Common myeloid progenitor, CD34-positive (primary cell): ENCODE data around the gene RAB3A.

Experiments used
- CTCF ChIA-PET: fragments of 350-600 bp; sonication (Branson Sonifier 250); formaldehyde crosslinking; loops from one replicate; lab custom pipeline; 2021; ENCODE audit warnings: antibody characterized with exemption; lab: Charles Lee
- POLR2A ChIA-PET: fragments of 350-600 bp; sonication (Branson Sonifier 250); formaldehyde crosslinking; loops from one replicate; lab custom pipeline; 2021; ENCODE audit warnings: antibody characterized with exemption; lab: Charles Lee
- DNase-seq, 3 donors: peaks; one replicate each; pipeline versions ENCODE4 v3.0.0 to v3.0.0-alpha.2; 2013
- H3K27ac ChIP-seq, 2 experiments: 1 replicate in 1 of 2; 2 replicates in 1 of 2; pipeline ENCODE4 v1.7.0; 2013; ENCODE audit warnings: inconsistent platforms in 2 of 2, low read length in 2 of 2, mild to moderate bottlenecking in 2 of 2, low read depth in 1 of 2, moderate library complexity in 1 of 2; ENCODE audit not compliant: severe bottlenecking in 2 of 2, insufficient read depth in 1 of 2, poor library complexity in 1 of 2
- H3K27me3 ChIP-seq, 5 experiments: replicated peaks in 2 of 5; 1 replicate in 3 of 5; 2 replicates in 2 of 5; pipeline versions ENCODE4 v1.6.1 to v1.7.0; 2013; ENCODE audit warnings: low read length in 4 of 5, mild to moderate bottlenecking in 2 of 5, moderate library complexity in 2 of 5, inconsistent platforms in 1 of 5; ENCODE audit not compliant: insufficient read depth in 5 of 5, control insufficient read depth in 4 of 5
- H3K36me3 ChIP-seq, 4 experiments: 1 replicate in 2 of 4; 2 replicates in 2 of 4; pipeline versions ENCODE4 v1.6.1 to v1.7.0; 2013; ENCODE audit warnings: low read length in 3 of 4, control low read depth in 1 of 4, mild to moderate bottlenecking in 1 of 4; ENCODE audit not compliant: control insufficient read depth in 4 of 4, insufficient read depth in 4 of 4
- H3K4me1 ChIP-seq, 4 experiments: 1 replicate in 3 of 4; 2 replicates in 1 of 4; pipeline versions ENCODE4 v1.6.1 to v1.7.1; 2013; ENCODE audit warnings: low read length in 3 of 4, mild to moderate bottlenecking in 3 of 4, control low read depth in 1 of 4, inconsistent platforms in 1 of 4, moderate library complexity in 1 of 4; ENCODE audit not compliant: control insufficient read depth in 4 of 4, insufficient read depth in 4 of 4; ENCODE audit errors: control extremely low read depth in 1 of 4
- H3K4me3 ChIP-seq, 7 experiments: 1 replicate in 4 of 7; 2 replicates in 3 of 7; pipeline versions ENCODE4 v1.5.1 to v1.7.0; 2013; ENCODE audit warnings: mild to moderate bottlenecking in 7 of 7, low read length in 6 of 7, moderate library complexity in 6 of 7, inconsistent platforms in 2 of 7, low read depth in 2 of 7, control low read depth in 1 of 7; ENCODE audit not compliant: insufficient read depth in 4 of 7, control insufficient read depth in 1 of 7; ENCODE audit errors: extremely low read depth in 1 of 7
- H3K9me3 ChIP-seq, 5 experiments: 1 replicate in 4 of 5; 2 replicates in 1 of 5; pipeline versions ENCODE4 v1.6.1 to v1.7.1; 2013; ENCODE audit warnings: low read length in 4 of 5, mild to moderate bottlenecking in 2 of 5, inconsistent platforms in 1 of 5, low read depth in 1 of 5, moderate library complexity in 1 of 5; ENCODE audit not compliant: control insufficient read depth in 4 of 5, insufficient read depth in 2 of 5; ENCODE audit errors: control extremely low read depth in 1 of 5
- WGBS: methylation state at CpG from one replicate; pipeline ENCODE4 v1.1.5; 2013; ENCODE audit not compliant: insufficient coverage; 5-methylcytosine and 5-hydroxymethylcytosine counted together

RAB3A gene

DNA sequence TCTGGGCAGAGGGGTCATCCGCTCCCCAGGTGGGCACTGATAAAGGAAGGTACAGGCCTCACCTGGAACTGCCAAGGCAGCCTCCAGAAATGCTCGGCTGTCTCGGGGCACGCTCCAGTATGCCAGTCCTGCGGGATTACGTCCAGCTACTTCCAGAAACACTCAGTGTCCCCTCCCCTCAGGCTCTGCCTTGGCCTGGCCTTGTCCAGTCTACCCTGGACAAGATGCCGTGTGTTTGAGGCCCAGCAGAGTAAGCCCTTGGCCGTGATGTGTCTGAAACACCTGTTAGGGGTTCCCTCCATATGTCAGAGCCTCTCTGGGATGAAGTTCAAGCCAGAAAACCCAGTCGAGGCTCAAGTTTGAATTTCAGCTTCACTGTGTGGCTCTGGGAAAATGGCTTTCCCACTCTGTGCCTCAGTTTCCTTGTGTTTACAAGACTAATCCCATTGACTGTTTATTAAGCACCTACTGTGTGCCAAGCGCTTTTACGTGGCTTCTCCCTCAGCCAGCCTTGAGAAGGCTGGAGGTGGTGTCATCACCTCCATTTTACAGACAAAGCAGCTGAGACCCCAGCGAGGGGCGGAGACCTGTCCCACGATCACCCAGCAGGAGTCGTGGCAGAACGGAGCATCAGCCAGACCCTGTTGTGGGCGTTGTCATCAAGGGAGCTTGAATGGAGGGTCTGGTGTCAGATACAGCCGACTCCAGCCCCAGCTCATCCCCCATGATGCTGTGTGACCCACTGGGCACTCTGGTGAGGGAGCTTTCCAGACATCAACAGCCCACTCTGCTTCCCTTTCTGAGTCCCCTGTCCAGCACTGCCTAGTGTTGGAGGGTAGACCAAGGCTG lies 52.8 kb downstream of the RAB3A start:
- Histone ChIP-seq H3K27me3 (no peaks in the 10 kb centered on the region), H3K4me1 (peaks cover 0 to 32% (median 24%) of the 10 kb centered on the region in 4 experiments), H3K9me3 (no peaks in the 10 kb centered on the region), H3K27ac (peak overlapping the region in 1 of 2 experiments; percentile 99), H3K36me3 (peaks cover 0 to 32% (median 12%) of the 10 kb centered on the region in 4 experiments), H3K4me3 (peak overlapping the region in 2 of 7 experiments; percentile 80 to 92)
- no peak for DNase-seq
- ChIA-PET CTCF (interaction anchor here (0.8 to 2.7 kb wide), 11 partner anchors 9 to 178 kb away, joined by 3 to 25 read pairs (median 5); no protein-coding TSS in a partner anchor), POLR2A (no interaction called here)
- WGBS, result 96% methylated on average over 16 of the region's 18 CpGs

DNA sequence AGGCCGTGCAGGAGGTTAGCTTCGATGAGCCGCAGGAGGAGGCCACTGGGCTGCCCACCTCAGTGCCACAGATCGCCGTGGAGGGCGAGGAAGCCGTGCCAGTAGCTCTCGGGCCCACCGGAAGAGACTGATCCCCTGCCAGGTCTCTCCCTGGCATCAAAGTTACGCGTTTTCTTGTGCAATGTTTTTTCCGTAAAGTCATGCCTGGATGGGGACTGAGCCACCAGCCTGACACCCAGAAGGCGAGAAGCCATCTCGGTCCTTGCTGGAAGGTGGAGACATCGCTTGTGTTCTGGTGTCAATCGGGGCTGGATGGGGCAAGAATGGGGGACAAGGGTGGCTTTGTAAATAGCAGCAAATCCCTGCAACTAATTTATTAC lies 54.3 kb downstream of the RAB3A start:
- Histone ChIP-seq H3K4me3 (no peak overlapping the region), H3K27ac (no peak overlapping the region), H3K36me3 (peaks cover 5 to 38% (median 20%) of the 10 kb centered on the region in 4 experiments), H3K4me1 (peaks cover 0 to 23% (median 21%) of the 10 kb centered on the region in 4 experiments), H3K9me3 (no peaks in the 10 kb centered on the region), H3K27me3 (no peaks in the 10 kb centered on the region)
- CTCF ChIA-PET, result interaction anchor here (0.6 to 1.5 kb wide), 4 partner anchors 18 to 42 kb away, joined by 3 to 5 read pairs (median 4); no protein-coding TSS in a partner anchor
- 99% methylated on average over 13 of the region's 16 CpGs for WGBS
- no peak for DNase-seq
- POLR2A ChIA-PET, result interaction anchor here (0.6 kb wide), 1 partner anchor 579 kb away, joined by 3 read pairs; no protein-coding TSS in a partner anchor

DNA sequence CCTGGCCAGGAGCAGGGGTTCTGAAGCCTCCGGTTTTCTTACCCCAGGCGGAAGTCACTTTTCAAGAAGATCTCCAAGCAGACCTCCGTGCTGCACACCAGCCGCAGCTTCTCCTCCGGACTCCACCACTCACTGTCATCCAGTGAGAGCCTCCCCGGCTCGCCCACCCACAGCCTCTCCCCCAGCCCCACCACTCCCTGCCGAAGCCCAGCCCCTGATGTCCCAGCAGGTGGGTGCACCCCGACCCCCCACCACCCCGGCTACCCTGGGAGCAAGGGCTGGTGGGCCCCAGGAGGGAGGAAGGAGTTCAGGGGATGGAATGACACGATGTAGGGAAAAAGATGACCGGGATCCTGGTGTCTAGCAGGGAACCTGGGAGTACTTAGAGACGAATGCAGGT lies 56.4 kb downstream of the RAB3A start:
- no peaks in the 10 kb centered on the region for H3K9me3 ChIP-seq
- CTCF ChIA-PET, result interaction anchor here (1.7 kb wide), 1 partner anchor 34 kb away, joined by 3 read pairs; no protein-coding TSS in a partner anchor
- POLR2A ChIA-PET, result no interaction called here
- H3K27ac ChIP-seq, result no peak overlapping the region
- WGBS, result 96% methylated on average over 10 of the region's 13 CpGs
- peaks cover 0 to 11% (median 8%) of the 10 kb centered on the region in 4 experiments for H3K4me1 ChIP-seq
- peaks cover 12 to 51% (median 33%) of the 10 kb centered on the region in 4 experiments for H3K36me3 ChIP-seq
- DNase-seq, result no peak
- no peaks in the 10 kb centered on the region for H3K27me3 ChIP-seq
- H3K4me3 ChIP-seq, result peak overlapping the region in 1 of 7 experiments; percentile 2
